Trophoblast cell (in vitro differentiated cells and primary cell): ENCODE data around the gene RPL11.

Experiments
- DNase-seq, 2 donors: peaks; one replicate each; pipeline ENCODE4 v3.0.0-alpha.2; 2016
- H2AFZ ChIP-seq: 2 replicates; pipeline ENCODE4 v1.6.1; 2013; ENCODE audit warnings: low read length, moderate library complexity, mild to moderate bottlenecking; ENCODE audit not compliant: insufficient read depth, poor library complexity
- H2AK5ac ChIP-seq: 2 replicates; pipeline ENCODE4 v1.6.1; 2013; ENCODE audit warnings: mild to moderate bottlenecking, low read length
- H2BK120ac ChIP-seq: 2 replicates; pipeline ENCODE4 v1.6.1; 2013; ENCODE audit warnings: low read length, mild to moderate bottlenecking, moderate library complexity; ENCODE audit not compliant: insufficient read depth, poor library complexity
- H2BK12ac ChIP-seq: 2 replicates; pipeline ENCODE4 v1.6.1; 2013; ENCODE audit warnings: mild to moderate bottlenecking, low read length, moderate library complexity
- H2BK5ac ChIP-seq: 2 replicates; pipeline ENCODE4 v1.6.1; 2013; ENCODE audit warnings: low read length, low read depth, moderate library complexity, mild to moderate bottlenecking; ENCODE audit not compliant: poor library complexity
- H3K14ac ChIP-seq: 2 replicates; pipeline ENCODE4 v1.6.1; 2013; ENCODE audit warnings: mild to moderate bottlenecking, low read length
- H3K18ac ChIP-seq: 2 replicates; pipeline ENCODE4 v1.6.1; 2013; ENCODE audit warnings: mild to moderate bottlenecking, low read length
- H3K23ac ChIP-seq: 2 replicates; pipeline ENCODE4 v1.6.1; 2013; ENCODE audit warnings: low read length
- H3K27ac ChIP-seq: 2 replicates; pipeline ENCODE4 v1.5.1; 2013; ENCODE audit warnings: low read depth, mild to moderate bottlenecking, inconsistent platforms, low read length, moderate library complexity
- H3K27me3 ChIP-seq: 2 replicates; pipeline ENCODE4 v1.6.1; 2013; ENCODE audit warnings: inconsistent platforms, mild to moderate bottlenecking, low read length, moderate library complexity; ENCODE audit not compliant: insufficient read depth
- H3K36me3 ChIP-seq, 2 experiments: 1 replicate in 1 of 2; 2 replicates in 1 of 2; pipeline ENCODE4 v1.6.1; 2013; ENCODE audit warnings: low read length in 2 of 2, mild to moderate bottlenecking in 2 of 2, moderate library complexity in 1 of 2; ENCODE audit not compliant: insufficient read depth in 2 of 2, control insufficient read depth in 1 of 2
- H3K4ac ChIP-seq: 2 replicates; pipeline ENCODE4 v1.6.1; 2013; ENCODE audit warnings: low read depth, mild to moderate bottlenecking, low read length, moderate library complexity
- H3K4me1 ChIP-seq, 2 experiments: 1 replicate in 1 of 2; 2 replicates in 1 of 2; pipeline ENCODE4 v1.6.1; 2013; ENCODE audit warnings: low read length in 2 of 2, mild to moderate bottlenecking in 2 of 2, moderate library complexity in 1 of 2; ENCODE audit not compliant: insufficient read depth in 2 of 2, control insufficient read depth in 1 of 2
- H3K4me2 ChIP-seq: 2 replicates; pipeline ENCODE4 v1.6.1; 2013; ENCODE audit warnings: inconsistent platforms, mild to moderate bottlenecking, low read length, moderate library complexity
- H3K4me3 ChIP-seq: 2 replicates; pipeline ENCODE4 v1.5.1; 2013; ENCODE audit warnings: mild to moderate bottlenecking, low read depth, low read length, inconsistent platforms
- H3K79me1 ChIP-seq: one replicate; pipeline ENCODE4 v1.6.1; 2013; ENCODE audit warnings: low read length
- H3K79me2 ChIP-seq: 2 replicates; pipeline ENCODE4 v1.6.1; 2013; ENCODE audit warnings: low read length, mild to moderate bottlenecking; ENCODE audit not compliant: control insufficient read depth, insufficient read depth, poor library complexity
- H3K9ac ChIP-seq: 2 replicates; pipeline ENCODE4 v1.6.1; 2013; ENCODE audit warnings: mild to moderate bottlenecking, low read length
- H3K9me3 ChIP-seq: 2 replicates; pipeline ENCODE4 v1.6.1; 2013; ENCODE audit warnings: low read depth, mild to moderate bottlenecking, control low read depth, inconsistent platforms, low read length; ENCODE audit not compliant: insufficient read depth
- H4K12ac ChIP-seq: 2 replicates; pipeline ENCODE4 v1.6.1; 2013; ENCODE audit warnings: low read depth, mild to moderate bottlenecking, low read length, moderate library complexity
- H4K8ac ChIP-seq: 2 replicates; pipeline ENCODE4 v1.6.1; 2013; ENCODE audit warnings: low read depth, mild to moderate bottlenecking, low read length, moderate library complexity
- H4K91ac ChIP-seq: one replicate; pipeline ENCODE4 v1.6.1; 2013; ENCODE audit warnings: low read depth, mild to moderate bottlenecking, low read length, moderate library complexity
- WGBS: extraction: QIAGEN DNeasy Blood & Tissue Kit; methylation state at CpG from one replicate; pipeline ENCODE4 v1.1.7; 2013; ENCODE audit warnings: missing lambda C conversion rate; ENCODE audit not compliant: insufficient read length, insufficient coverage; ENCODE audit errors: extremely low coverage; 5-methylcytosine and 5-hydroxymethylcytosine counted together

Gene RPL11

GRCh38 chr1:23698466-23698865 lies 6.9 kb downstream of the RPL11 start:
- Histone ChIP-seq H3K79me2 (peaks cover 5% of the 10 kb centered on the region), H3K4me2 (no peak overlapping the region), H3K23ac (no peak overlapping the region), H3K4ac (no peak overlapping the region), H2BK12ac (no peak overlapping the region), H3K27ac (no peak overlapping the region), H4K12ac (no peak overlapping the region), H2BK5ac (no peak overlapping the region), H2AK5ac (no peak overlapping the region), H3K79me1 (no peaks in the 10 kb centered on the region), H3K27me3 (no peaks in the 10 kb centered on the region), H4K8ac (no peak overlapping the region), H3K14ac (no peak overlapping the region), H4K91ac (no peak overlapping the region), H3K4me3 (no peak overlapping the region), H2BK120ac (no peak overlapping the region), H3K4me1 (no peaks in the 10 kb centered on the region), H3K18ac (no peak overlapping the region), H3K36me3 (peaks cover 38 to 75% of the 10 kb centered on the region in 2 experiments), H2AFZ (no peak overlapping the region), H3K9ac (no peak overlapping the region), H3K9me3 (no peaks in the 10 kb centered on the region)
- WGBS, result no CpG with 5 or more reads among the region's 5 CpGs
- DNase-seq, result no peak

- no peak overlapping the region for H3K4me3 ChIP-seq
- no peaks in the 10 kb centered on the region for H3K27me3 ChIP-seq
- H3K9me3 ChIP-seq, result no peaks in the 10 kb centered on the region
- H2AK5ac ChIP-seq, result no peak overlapping the region
- H2AFZ ChIP-seq, result no peak overlapping the region
- no peak overlapping the region for H4K12ac ChIP-seq
- WGBS, result no CpG with 5 or more reads among the region's 7 CpGs
- H3K9ac ChIP-seq, result no peak overlapping the region
- no peaks in the 10 kb centered on the region for H3K79me1 ChIP-seq
- no peak overlapping the region for H3K4ac ChIP-seq
- no peak overlapping the region for H4K8ac ChIP-seq
- no peak overlapping the region for H4K91ac ChIP-seq
- no peak overlapping the region for H2BK12ac ChIP-seq
- no peak overlapping the region for H3K27ac ChIP-seq
- H3K4me1 ChIP-seq, result no peaks in the 10 kb centered on the region
- H3K79me2 ChIP-seq, result peaks cover 5% of the 10 kb centered on the region
- no peak overlapping the region for H3K14ac ChIP-seq
- DNase-seq, result no peak
- H3K4me2 ChIP-seq, result no peak overlapping the region
- H2BK5ac ChIP-seq, result no peak overlapping the region
- H3K23ac ChIP-seq, result no peak overlapping the region
- no peak overlapping the region for H3K18ac ChIP-seq
- no peak overlapping the region for H2BK120ac ChIP-seq
- peaks cover 37 to 65% of the 10 kb centered on the region in 2 experiments for H3K36me3 ChIP-seq
These were observed 7.9 kb downstream of the RPL11 start for GRCh38 chr1:23699280-23700179.

GRCh38 chr1:23701310-23701709 lies 9.7 kb downstream of the RPL11 start:
- Histone ChIP-seq H3K27ac (no peak overlapping the region), H4K8ac (no peak overlapping the region), H3K23ac (no peak overlapping the region), H3K4me1 (no peaks in the 10 kb centered on the region), H2AK5ac (no peak overlapping the region), H2BK12ac (no peak overlapping the region), H3K4me2 (no peak overlapping the region), H4K91ac (no peak overlapping the region), H3K9ac (no peak overlapping the region), H3K27me3 (no peaks in the 10 kb centered on the region), H3K4ac (no peak overlapping the region), H2BK120ac (no peak overlapping the region), H3K36me3 (peaks cover 33 to 54% of the 10 kb centered on the region in 2 experiments), H3K79me1 (no peaks in the 10 kb centered on the region), H2BK5ac (no peak overlapping the region), H3K4me3 (no peak overlapping the region), H3K9me3 (no peaks in the 10 kb centered on the region), H3K79me2 (peaks cover 2% of the 10 kb centered on the region), H3K14ac (no peak overlapping the region), H4K12ac (no peak overlapping the region), H3K18ac (no peak overlapping the region), H2AFZ (peak overlapping the region; percentile 13)
- DNase-seq, result no peak
- no CpG with 5 or more reads among the region's 2 CpGs for WGBS

- no peaks in the 10 kb centered on the region for H3K4me1 ChIP-seq
- H2AFZ ChIP-seq, result no peak overlapping the region
- no peak overlapping the region for H3K9ac ChIP-seq
- H3K4me2 ChIP-seq, result no peak overlapping the region
- no peak overlapping the region for H4K91ac ChIP-seq
- no peak overlapping the region for H3K18ac ChIP-seq
- H4K12ac ChIP-seq, result no peak overlapping the region
- no peak overlapping the region for H3K27ac ChIP-seq
- H3K36me3 ChIP-seq, result peaks cover 30 to 49% of the 10 kb centered on the region in 2 experiments
- H3K79me1 ChIP-seq, result no peaks in the 10 kb centered on the region
- WGBS, result no CpG with 5 or more reads among the region's 5 CpGs
- no peak overlapping the region for H4K8ac ChIP-seq
- no peaks in the 10 kb centered on the region for H3K27me3 ChIP-seq
- DNase-seq, result no peak
- H2BK5ac ChIP-seq, result no peak overlapping the region
- H2BK120ac ChIP-seq, result no peak overlapping the region
- no peak overlapping the region for H3K4ac ChIP-seq
- H3K4me3 ChIP-seq, result no peak overlapping the region
- peaks cover 2% of the 10 kb centered on the region for H3K79me2 ChIP-seq
- H2AK5ac ChIP-seq, result no peak overlapping the region
- no peak overlapping the region for H2BK12ac ChIP-seq
- H3K23ac ChIP-seq, result no peak overlapping the region
- no peak overlapping the region for H3K14ac ChIP-seq
- H3K9me3 ChIP-seq, result no peaks in the 10 kb centered on the region
These were observed 10.4 kb downstream of the RPL11 start for GRCh38 chr1:23701996-23702395.
